ENCODE data around the gene STAB2.

Gene STAB2

GRCh38 chr12:103743788-103744187 is 156.7 kb downstream of the STAB2 start:
- no peak for DNase-seq (ENCODE audit: low read depth, low spot score)

DNA sequence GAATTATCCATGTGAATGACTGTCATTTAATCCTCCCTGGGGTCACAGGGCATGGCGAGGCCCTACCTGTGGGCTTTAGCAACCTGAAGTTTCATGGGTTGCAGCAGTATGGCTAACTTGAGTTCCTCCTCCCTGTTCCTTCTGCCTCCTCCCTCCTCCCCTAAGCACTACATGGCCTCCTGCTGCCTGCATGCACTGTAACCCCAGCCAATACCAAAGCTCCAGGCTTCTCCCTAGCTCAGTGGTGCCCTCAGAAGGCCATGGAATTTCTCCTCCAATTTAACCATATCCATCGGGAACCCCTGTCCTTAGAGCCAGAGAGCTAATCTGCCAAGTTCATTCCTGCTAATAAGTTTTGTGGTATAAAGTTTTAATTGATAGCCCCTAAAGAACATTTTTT is 158.9 kb downstream of the STAB2 start:
- DNase-seq (ENCODE audit: low read depth, low spot score) = peak; percentile 52

DNA sequence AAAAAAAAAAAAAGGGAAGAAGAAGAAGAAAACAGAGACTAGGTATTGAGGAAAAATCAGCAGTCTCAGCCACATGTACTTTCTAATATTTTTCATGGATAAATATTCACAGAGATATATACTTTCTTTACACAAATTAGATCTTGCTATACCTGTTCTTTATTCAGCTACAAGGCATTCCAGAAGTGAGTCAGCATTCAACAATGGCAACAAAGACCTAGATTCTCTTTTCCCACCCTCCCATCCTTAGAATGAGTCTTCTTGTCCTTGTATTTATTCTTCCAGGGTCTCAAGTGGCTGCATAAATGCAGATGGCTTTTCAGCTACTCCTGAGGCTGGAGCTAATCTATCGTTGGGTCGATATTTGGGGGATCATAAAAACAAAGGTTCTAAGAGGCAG is 160.9 kb downstream of the STAB2 start:
- no peak for DNase-seq (ENCODE audit: low read depth, low spot score)

- DNase-seq (ENCODE audit: low read depth, low spot score) = no peak
Observed at GRCh38 chr12:103748875-103749274, 161.8 kb downstream of the STAB2 start.

DNA sequence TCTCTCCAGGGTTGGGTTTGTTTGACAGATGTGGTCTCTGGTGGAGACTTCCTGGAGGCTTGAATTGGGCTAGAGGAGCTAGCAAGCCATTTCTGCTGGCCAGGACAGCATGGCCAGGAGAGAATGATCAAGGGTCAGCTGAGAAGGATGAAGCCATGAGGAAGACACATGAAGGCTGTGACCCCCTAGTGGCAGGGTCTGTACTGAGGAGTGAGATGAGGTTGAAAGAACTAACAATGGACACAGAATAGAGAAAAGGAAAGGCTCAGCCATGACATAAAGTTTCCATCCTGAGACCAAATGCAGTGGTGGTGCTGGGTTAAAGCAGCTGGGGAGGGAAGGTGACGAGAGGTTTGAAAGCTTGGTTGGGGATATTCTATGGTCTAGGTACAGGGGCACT is 164.1 kb downstream of the STAB2 start:
- no peak for DNase-seq (ENCODE audit: low read depth, low spot score)

DNA sequence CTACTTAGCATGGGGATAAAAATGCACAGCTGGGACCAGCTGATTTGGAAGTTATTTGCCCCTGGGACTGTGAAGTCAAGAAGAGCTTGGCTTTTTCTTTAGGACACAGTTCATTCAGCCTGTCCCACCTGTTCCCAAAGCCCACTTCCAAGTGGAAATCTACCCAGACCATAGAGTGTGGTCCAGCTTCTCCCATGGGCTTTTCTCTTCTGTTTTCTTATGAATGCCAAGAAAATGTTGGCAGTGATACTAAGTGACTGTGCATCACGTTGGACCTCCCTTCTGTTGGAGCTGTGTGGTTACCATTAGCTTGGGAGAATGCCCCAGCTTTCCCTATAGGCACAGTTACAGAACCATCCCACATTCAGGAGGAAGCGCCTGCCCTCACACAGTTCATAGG is 164.5 kb downstream of the STAB2 start:
- DNase-seq (ENCODE audit: low read depth, low spot score) = no peak

DNA sequence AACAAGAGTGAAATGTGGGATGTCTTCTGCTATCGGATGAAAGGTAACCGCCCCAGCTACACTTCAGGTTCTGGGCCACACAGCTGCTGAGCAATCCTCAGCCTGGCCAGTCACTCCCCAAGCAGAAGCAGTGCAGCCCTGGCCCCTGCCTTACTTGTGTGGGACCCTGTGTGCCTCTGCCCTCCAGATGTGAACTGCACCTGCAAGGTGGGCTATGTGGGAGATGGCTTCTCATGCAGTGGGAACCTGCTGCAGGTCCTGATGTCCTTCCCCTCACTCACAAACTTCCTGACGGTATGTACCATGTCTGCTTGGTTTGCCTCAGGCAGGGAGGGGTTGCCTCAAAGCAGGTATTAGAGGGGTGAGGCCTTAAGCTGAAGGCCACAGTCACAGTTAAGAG is 168.4 kb downstream of the STAB2 start:
- no peak for DNase-seq (ENCODE audit: low read depth, low spot score)

GRCh38 chr12:103756443-103756842 is 169.4 kb downstream of the STAB2 start:
- DNase-seq (ENCODE audit: low read depth, low spot score) = no peak

DNA sequence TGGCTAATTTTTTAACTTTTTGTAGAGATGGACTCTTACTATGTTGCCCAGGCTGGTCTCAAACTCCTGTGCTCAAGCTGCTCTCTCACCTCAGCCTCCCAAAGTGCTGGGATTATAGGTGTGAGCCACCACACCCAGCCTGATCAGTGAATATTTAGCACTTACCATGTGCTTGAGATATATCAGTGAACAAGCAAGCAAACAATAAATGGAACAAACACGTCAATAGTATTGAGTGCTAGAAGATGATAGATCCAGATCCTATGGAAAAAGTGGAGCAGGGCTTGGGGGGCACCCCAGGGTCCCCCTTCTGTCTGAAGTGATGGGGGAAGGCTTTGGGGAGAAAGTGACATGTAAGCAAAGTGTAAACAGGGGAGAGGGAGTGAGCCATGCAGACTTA is 170.2 kb downstream of the STAB2 start:
- no peak for DNase-seq (ENCODE audit: low read depth, low spot score)

DNA sequence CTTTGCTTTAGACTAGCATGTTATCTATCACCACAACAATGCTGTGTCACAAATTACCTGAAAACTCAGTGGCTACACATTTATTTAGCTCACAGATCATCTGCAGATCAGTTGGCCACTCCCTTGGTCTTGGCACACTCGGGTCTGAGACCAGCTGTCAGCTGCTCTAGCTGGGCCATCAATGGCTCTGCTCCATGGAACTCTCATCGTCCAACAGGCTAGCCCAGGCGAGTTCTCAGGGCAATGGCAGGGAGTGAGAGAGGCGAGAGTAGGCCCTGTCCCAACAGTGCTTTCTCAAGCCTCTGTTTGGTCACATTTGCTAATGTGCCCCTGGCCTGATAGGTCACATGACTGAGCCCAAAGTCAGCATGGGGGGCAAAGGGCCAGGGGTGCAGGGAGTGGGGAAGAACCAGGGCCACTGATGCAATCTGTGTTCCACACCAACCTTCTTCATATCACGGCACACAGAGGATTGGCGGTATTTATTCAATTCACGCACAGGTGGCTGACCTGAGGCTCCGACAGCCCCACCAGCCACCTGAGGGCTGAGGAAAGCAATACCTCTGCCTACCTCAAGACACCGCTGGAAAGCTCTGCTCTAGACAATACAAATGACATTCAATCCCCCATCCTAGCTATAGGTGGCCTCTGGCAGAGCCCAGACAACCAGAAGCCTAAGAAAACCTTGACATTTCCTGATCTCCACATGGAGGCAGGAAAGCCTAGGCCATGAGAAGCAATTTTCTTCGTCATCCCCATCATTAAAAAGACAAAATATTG is 171.4 kb downstream of the STAB2 start:
- DNase-seq (ENCODE audit: low read depth, low spot score) = no peak

GRCh38 chr12:103762473-103762872 is 175.4 kb downstream of the STAB2 start:
- DNase-seq (ENCODE audit: low read depth, low spot score) = no peak

GRCh38 chr12:103765322-103765721 is 178.2 kb downstream of the STAB2 start:
- DNase-seq (ENCODE audit: low read depth, low spot score) = no peak

DNA sequence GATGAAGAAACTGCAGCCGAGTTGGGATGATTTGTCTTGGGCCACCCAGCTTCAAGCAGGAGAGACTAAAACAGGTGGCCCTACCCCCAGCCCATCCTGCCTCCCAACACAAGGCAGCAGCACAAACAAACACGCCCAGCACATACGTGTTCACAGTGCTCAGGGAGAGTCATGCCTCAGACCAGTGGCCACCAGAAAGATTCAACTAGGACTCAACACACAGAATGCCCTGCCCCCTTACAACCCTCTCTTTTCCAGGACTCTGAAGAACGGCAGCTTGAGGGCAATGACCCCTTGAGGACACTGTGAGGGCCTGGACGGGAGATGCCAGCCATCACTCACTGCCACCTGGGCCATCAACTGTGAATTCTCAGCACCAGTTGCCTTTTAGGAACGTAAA is 179.0 kb downstream of the STAB2 start:
- no peak for DNase-seq (ENCODE audit: low read depth, low spot score)

DNA sequence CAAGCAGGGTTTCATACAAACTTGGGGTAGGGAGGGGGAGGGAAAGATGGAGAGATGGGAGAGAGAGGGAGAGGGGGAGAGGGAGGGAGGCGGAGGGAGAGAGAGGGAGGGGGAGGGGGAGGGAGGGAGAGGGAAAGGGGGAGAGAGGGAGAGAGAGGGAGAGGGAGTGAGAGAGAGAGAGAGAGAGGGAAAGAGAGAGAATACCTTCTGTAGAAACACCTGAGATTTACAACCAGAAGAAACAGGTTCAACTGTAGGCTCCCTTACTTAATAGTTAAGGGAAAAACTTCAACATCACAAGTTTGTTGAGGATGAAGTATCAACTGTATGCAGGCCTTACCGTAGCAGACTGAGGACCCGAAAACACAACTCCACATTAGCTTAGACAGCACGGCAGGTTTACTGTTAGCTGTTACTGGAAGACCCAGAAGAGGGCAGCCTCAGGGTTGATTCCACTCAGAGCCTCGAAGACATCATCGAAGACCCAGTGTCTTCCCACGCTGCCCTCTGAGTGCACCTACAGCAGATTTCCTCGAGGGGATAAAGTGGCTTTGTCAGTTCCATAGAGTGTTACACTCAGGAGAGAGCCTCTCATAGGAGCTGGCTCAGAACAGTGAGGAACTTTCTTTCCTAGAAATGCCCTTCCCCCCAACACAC is 181.5 kb downstream of the STAB2 start:
- DNase-seq (ENCODE audit: low read depth, low spot score) = no peak

GRCh38 chr12:103769240-103769945 is 182.3 kb downstream of the STAB2 start:
- DNase-seq (ENCODE audit: low read depth, low spot score) = no peak

DNA sequence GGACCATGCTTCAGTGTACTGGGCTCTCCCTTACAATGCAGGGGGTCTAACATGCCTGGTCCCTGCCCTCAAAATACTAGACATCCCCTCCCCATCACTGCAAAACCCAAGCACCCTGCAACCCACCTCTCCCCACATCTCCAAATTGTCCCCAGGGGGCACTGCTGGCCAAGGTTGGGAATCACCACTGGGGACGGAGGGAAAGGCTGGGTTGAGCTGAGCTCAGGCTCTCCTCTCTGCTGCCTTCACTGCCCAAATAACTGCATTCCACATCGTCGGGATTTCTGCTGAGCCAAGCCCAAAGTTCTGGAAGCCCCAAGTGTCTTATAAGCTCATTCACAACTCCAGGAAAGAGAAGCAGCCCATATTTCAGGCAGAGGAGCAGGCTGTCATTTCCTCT is 184.4 kb downstream of the STAB2 start:
- DNase-seq (ENCODE audit: low read depth, low spot score) = peak; percentile 52

GRCh38 chr12:103772367-103773108 is 185.5 kb downstream of the STAB2 start:
- DNase-seq (ENCODE audit: low read depth, low spot score) = no peak

DNA sequence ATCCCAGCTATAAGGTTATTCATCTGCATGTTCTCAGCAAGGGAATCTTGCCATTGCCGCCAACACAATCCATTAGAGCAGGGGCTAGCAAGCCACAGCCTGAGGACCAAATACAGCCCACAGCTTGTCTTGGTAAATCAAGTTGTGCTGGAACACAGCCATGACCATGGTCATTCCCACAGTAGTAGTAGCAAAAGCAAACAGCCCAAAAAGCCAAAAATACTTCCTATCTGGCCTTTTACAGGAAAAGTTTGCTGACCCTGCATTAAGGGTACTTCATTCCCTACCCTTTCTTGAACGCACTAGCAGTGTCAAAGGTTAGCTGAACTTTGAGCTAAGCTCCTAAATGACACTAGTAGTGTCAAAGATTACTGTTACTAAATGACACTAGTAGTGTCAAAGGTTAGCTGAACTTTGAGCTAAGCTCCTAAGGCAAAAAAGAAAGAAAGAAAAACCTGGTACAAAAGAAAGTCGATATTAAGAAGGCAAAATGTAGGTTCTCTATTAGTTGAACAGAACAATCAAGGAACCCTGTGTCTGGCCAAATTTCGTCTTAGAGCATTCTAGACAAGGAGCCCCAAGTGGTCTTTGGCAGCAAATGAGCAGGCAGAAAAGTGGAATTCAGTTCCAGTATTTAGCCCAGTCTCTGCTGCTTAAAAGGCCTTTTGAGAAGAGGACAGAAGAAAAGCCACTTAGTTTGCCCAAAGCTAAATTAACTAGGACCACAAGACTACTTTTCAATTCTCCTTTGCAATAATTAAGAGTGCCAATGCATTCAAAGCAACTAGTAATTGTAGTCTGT is 186.2 kb downstream of the STAB2 start:
- DNase-seq (ENCODE audit: low read depth, low spot score) = no peak

- DNase-seq (ENCODE audit: low read depth, low spot score) = no peak
Observed at GRCh38 chr12:103774977-103775560, 188.0 kb downstream of the STAB2 start.

DNA sequence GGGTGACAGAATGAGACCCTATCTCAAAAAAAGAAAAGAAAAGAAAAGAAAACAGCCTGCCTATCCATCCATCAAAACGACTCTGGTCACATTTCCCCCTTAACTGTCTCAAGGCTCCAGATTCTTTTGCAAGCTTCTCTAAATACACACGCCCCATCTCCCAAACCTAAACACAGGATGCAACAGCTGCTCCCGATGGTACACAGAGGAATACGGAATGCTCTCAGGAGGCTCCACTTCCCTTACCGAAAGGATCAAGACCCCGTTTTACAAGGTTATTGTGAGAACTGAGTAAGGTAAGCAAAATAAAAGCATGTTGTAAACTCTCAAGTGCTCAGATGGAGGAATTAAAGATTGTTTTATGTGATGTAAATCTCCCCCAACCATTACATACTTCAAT is 191.7 kb downstream of the STAB2 start:
- no peak for DNase-seq (ENCODE audit: low read depth, low spot score)
